GM12873 (cell line): Measurements from ENCODE around the gene ZNRF2.

ENCODE experiments used
- TF ChIP-seq, protein P1 (sequence below): IDR thresholded peaks from 2 replicates; pipeline ENCODE4 v1.5.1; 2012; ENCODE audit warnings: low read depth, mild to moderate bottlenecking, moderate library complexity, low read length, control low read depth; ENCODE audit not compliant: insufficient read depth; ENCODE audit errors: missing control alignments

Gene ZNRF2

GRCh38 chr7:30282735-30283134 lies 1.7 kb upstream of the ZNRF2 start:
- TF ChIP-seq, protein P1, sequence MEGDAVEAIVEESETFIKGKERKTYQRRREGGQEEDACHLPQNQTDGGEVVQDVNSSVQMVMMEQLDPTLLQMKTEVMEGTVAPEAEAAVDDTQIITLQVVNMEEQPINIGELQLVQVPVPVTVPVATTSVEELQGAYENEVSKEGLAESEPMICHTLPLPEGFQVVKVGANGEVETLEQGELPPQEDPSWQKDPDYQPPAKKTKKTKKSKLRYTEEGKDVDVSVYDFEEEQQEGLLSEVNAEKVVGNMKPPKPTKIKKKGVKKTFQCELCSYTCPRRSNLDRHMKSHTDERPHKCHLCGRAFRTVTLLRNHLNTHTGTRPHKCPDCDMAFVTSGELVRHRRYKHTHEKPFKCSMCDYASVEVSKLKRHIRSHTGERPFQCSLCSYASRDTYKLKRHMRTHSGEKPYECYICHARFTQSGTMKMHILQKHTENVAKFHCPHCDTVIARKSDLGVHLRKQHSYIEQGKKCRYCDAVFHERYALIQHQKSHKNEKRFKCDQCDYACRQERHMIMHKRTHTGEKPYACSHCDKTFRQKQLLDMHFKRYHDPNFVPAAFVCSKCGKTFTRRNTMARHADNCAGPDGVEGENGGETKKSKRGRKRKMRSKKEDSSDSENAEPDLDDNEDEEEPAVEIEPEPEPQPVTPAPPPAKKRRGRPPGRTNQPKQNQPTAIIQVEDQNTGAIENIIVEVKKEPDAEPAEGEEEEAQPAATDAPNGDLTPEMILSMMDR, result no peak

DNA sequence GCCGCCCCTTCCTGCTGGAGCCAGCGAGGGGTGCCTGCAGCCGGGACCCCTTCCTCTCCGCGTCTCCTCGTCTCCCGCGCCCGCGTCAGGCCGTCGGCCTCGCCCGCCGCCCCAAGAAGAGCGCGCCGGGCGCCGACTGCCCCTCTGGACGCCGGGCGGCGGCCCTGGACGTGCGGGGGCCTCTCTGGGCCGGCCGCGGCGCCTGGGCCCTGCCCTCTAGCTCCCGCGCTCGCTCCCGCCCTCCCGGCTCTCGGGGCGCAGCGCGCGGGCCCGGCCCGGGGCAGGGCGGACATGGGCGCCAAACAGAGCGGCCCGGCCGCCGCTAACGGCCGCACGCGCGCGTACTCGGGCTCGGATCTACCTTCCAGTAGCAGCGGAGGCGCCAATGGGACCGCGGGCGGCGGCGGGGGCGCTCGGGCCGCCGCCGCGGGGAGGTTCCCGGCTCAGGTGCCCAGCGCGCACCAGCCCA lies 704 bp downstream of the ZNRF2 start:
- TF ChIP-seq, protein P1, result no peak

DNA sequence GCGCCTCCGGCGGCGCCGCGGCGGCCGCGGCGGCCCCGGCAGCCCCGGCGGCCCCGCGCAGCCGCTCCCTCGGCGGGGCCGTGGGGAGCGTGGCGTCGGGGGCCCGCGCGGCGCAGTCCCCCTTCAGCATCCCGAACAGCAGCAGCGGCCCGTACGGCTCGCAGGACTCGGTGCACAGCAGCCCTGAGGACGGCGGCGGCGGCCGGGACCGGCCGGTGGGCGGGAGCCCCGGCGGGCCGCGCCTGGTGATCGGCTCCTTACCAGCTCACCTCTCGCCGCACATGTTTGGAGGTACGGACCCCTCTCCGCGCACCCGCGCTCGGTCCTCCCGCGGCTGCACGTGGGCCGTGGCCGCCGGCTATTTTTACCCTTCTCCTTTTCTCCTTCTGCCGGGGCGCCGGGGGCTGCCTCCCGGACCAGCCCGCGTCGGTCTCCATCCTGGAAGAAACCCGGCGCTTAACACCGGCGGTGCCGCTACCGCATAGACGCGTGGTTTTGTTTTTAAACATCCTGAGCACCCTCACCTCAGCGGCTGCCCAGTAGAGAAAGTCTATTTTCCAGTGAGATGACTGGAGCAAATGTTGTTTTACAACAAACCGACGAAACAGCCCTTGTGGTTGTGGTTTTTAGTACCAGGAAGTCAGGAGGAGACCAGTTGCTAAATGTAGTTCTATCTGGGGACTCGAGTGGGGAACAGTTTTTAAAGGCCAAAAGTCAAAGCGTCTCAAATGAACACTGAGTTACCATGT lies 1.3 kb downstream of the ZNRF2 start:
- TF ChIP-seq, protein P1, result no peak

GRCh38 chr7:30286749-30287148 lies 2.4 kb downstream of the ZNRF2 start:
- TF ChIP-seq, protein P1, result no peak

GRCh38 chr7:30301751-30302150 lies 17.4 kb downstream of the ZNRF2 start:
- TF ChIP-seq, protein P1, result no peak

DNA sequence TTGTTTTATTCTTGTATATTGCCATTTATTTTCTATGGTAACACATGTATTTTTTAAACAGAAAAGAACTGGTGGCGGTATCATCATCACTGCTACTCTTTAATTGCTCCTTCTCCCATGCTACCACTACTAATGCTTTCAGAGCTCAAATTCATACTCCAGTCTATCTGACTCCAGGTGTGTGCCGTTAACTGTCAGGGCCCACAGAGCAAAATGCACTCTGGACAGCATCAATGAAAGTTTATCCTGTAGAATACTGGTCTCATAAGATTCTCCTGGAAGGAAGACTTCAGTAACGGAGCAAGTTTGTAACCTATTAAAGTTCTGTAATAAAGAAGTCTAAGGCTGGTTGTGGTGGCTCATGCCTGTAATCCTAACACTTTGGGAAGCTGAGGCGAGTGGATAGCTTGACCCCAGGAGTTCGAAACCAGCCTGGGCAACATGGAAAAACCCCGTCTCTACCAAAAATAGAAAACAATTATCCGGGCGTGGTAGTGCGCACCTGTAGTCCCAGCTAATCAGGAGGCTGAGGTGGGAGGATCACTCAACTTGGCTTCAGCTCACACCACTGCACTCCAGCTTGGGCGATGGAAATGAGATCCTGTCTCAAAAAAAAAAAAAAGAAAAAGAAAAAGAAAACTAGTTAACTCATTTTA lies 18.4 kb downstream of the ZNRF2 start:
- TF ChIP-seq, protein P1, result no peak

- TF ChIP-seq, protein P1, result no peak
Observed at GRCh38 chr7:30303312-30304039, 19.1 kb downstream of the ZNRF2 start.
